ENCODE measurements around the gene CKB.
A peak's percentile ranks its signal among the peaks of the same experiment; 100 is the strongest.

CKB gene

GRCh38 chr14:103546652-103547454 is 24.2 kb upstream of the CKB start:
- no peaks in the 10 kb centered on the region for H3K27me3 ChIP-seq (ENCODE audit: low read length)
- no peaks in the 10 kb centered on the region for H3F3A ChIP-seq (ENCODE audit: insufficient read depth)
- no peaks in the 10 kb centered on the region for H3K36me3 ChIP-seq (ENCODE audit: low read length)
- H3K9ac ChIP-seq (ENCODE audit: low read length) = no peak overlapping the region
- no peak overlapping the region for H3K4me2 ChIP-seq (ENCODE audit: low read depth, low read length, poor library complexity, severe bottlenecking)
- H4K20me1 ChIP-seq (ENCODE audit: low read depth, low read length) = no peaks in the 10 kb centered on the region
- H2AFZ ChIP-seq (ENCODE audit: low read depth, low read length, severe bottlenecking) = no peak overlapping the region
- no peak overlapping the region for H3K27ac ChIP-seq (ENCODE audit: low read depth, low read length)
- no peaks in the 10 kb centered on the region for H3K9me2 ChIP-seq (replicated peaks; ENCODE audit: insufficient read depth, low read length)
- no peaks in the 10 kb centered on the region for H3K9me3 ChIP-seq (ENCODE audit: insufficient read depth, low read length)
- no peak overlapping the region for H3K4me3 ChIP-seq (ENCODE audit: insufficient read depth, low read length, poor library complexity, severe bottlenecking)
- TF ChIP-seq, protein P1, sequence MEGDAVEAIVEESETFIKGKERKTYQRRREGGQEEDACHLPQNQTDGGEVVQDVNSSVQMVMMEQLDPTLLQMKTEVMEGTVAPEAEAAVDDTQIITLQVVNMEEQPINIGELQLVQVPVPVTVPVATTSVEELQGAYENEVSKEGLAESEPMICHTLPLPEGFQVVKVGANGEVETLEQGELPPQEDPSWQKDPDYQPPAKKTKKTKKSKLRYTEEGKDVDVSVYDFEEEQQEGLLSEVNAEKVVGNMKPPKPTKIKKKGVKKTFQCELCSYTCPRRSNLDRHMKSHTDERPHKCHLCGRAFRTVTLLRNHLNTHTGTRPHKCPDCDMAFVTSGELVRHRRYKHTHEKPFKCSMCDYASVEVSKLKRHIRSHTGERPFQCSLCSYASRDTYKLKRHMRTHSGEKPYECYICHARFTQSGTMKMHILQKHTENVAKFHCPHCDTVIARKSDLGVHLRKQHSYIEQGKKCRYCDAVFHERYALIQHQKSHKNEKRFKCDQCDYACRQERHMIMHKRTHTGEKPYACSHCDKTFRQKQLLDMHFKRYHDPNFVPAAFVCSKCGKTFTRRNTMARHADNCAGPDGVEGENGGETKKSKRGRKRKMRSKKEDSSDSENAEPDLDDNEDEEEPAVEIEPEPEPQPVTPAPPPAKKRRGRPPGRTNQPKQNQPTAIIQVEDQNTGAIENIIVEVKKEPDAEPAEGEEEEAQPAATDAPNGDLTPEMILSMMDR (IDR thresholded peaks at IDR 0.05; ENCODE audit: insufficient read depth, low read length, poor library complexity, severe bottlenecking) = peak; percentile 89
- TF ChIP-seq EZH2phosphoT487 (conservative IDR thresholded peaks at IDR 0.05; ENCODE audit: low read length) = no peak
- H3K79me2 ChIP-seq (ENCODE audit: insufficient read depth, low read length) = no peaks in the 10 kb centered on the region

DNA sequence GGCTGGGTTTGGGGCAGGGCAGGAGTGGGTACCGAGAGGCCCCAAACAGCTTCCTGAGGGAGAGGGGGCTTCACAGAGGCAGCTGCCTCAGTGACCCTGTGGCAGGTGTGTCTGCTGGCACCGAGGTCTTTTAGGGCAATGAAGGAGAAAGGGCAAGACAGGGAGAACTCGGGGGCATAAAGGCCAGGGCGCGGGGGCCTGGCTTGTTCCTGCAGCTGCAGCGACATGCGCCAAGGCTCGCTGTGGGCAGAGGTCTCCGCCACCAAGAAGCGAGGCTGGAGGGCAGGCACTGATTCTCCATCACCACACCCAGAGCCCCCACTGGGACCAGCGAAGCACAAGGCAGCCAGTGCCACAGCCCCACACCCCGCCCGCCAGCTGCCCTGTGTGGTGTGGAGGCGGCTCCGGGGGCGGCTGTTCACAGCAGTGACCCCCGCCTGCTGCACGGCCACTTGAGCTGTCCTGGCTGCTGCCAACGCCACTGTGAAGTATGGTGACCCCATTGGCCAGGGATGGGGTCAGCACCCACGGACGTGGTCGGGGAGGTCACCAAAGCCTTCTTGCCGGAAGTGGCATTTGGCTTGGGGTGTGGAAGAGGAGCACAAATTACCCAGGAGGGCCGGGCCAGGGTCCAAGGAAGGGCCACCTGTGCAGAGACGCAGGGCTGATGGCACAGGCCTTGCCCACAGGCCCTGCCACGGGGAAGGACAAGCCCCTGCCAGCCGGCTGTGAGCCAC is 23.5 kb upstream of the CKB start:
- H3K27ac ChIP-seq (ENCODE audit: low read depth, low read length) = no peak overlapping the region
- H3K9me2 ChIP-seq (replicated peaks; ENCODE audit: insufficient read depth, low read length) = no peaks in the 10 kb centered on the region
- H3K9me3 ChIP-seq (ENCODE audit: insufficient read depth, low read length) = no peaks in the 10 kb centered on the region
- no peaks in the 10 kb centered on the region for H3K79me2 ChIP-seq (ENCODE audit: insufficient read depth, low read length)
- no peak overlapping the region for H3K4me2 ChIP-seq (ENCODE audit: low read depth, low read length, poor library complexity, severe bottlenecking)
- H3K4me3 ChIP-seq (ENCODE audit: insufficient read depth, low read length, poor library complexity, severe bottlenecking) = no peak overlapping the region
- H3F3A ChIP-seq (ENCODE audit: insufficient read depth) = no peaks in the 10 kb centered on the region
- H4K20me1 ChIP-seq (ENCODE audit: low read depth, low read length) = no peaks in the 10 kb centered on the region
- no peaks in the 10 kb centered on the region for H3K36me3 ChIP-seq (ENCODE audit: low read length)
- H2AFZ ChIP-seq (ENCODE audit: low read depth, low read length, severe bottlenecking) = no peak overlapping the region
- no peak overlapping the region for H3K9ac ChIP-seq (ENCODE audit: low read length)
- H3K27me3 ChIP-seq (ENCODE audit: low read length) = no peaks in the 10 kb centered on the region
- TF ChIP-seq, protein P1 (IDR thresholded peaks at IDR 0.05; ENCODE audit: insufficient read depth, low read length, poor library complexity, severe bottlenecking) = no peak
- TF ChIP-seq EZH2phosphoT487 (conservative IDR thresholded peaks at IDR 0.05; ENCODE audit: low read length) = no peak

GRCh38 chr14:103545219-103545914 is 22.7 kb upstream of the CKB start:
- TF ChIP-seq EZH2phosphoT487 (conservative IDR thresholded peaks at IDR 0.05; ENCODE audit: low read length) = no peak
- TF ChIP-seq, protein P1 (IDR thresholded peaks at IDR 0.05; ENCODE audit: insufficient read depth, low read length, poor library complexity, severe bottlenecking) = no peak
- H4K20me1 ChIP-seq (ENCODE audit: low read depth, low read length) = no peaks in the 10 kb centered on the region
- H3K27ac ChIP-seq (ENCODE audit: low read depth, low read length) = no peak overlapping the region
- H3K27me3 ChIP-seq (ENCODE audit: low read length) = no peaks in the 10 kb centered on the region
- no peak overlapping the region for H3K4me3 ChIP-seq (ENCODE audit: insufficient read depth, low read length, poor library complexity, severe bottlenecking)
- H3K9me3 ChIP-seq (ENCODE audit: insufficient read depth, low read length) = no peaks in the 10 kb centered on the region
- no peak overlapping the region for H2AFZ ChIP-seq (ENCODE audit: low read depth, low read length, severe bottlenecking)
- H3F3A ChIP-seq (ENCODE audit: insufficient read depth) = no peaks in the 10 kb centered on the region
- no peak overlapping the region for H3K9ac ChIP-seq (ENCODE audit: low read length)
- H3K36me3 ChIP-seq (ENCODE audit: low read length) = no peaks in the 10 kb centered on the region
- H3K4me2 ChIP-seq (ENCODE audit: low read depth, low read length, poor library complexity, severe bottlenecking) = no peak overlapping the region
- H3K9me2 ChIP-seq (replicated peaks; ENCODE audit: insufficient read depth, low read length) = no peaks in the 10 kb centered on the region
- H3K79me2 ChIP-seq (ENCODE audit: insufficient read depth, low read length) = no peaks in the 10 kb centered on the region

Data from SU-DHL-6 (cell line).